T-helper 22 cell (primary cell): ENCODE data around the gene SLC35F4.

ENCODE experiments used
- DNase-seq: peaks from one replicate; pipeline ENCODE4 v3.0.0-alpha.2; 2020; ENCODE audit warnings: low read depth

Gene SLC35F4

DNA sequence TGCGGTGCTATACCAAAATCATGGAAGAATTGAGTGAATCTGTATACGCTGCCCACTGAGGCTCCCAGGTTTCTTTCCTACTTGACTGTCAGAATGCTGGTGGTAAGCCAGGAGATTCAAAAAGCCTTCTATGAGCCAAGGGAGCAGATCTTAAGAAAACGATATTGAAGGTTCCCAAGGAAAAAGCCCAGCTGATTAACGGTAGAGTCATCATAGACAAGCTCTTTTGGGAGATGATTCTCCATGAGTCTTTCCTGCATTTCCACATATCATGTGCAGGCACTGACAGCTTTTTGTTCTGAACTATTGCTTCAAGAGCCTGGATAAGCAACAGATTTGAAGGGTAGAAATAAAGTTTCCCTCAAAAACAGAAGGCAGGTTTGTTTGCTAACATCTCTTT lies 17.5 kb downstream of the SLC35F4 start:
- no peak for DNase-seq

GRCh38 chr14:57847706-57848105 lies 18.2 kb downstream of the SLC35F4 start:
- no peak for DNase-seq

- DNase-seq: no peak
Measured at GRCh38 chr14:57847096-57847495, 18.8 kb downstream of the SLC35F4 start.

DNA sequence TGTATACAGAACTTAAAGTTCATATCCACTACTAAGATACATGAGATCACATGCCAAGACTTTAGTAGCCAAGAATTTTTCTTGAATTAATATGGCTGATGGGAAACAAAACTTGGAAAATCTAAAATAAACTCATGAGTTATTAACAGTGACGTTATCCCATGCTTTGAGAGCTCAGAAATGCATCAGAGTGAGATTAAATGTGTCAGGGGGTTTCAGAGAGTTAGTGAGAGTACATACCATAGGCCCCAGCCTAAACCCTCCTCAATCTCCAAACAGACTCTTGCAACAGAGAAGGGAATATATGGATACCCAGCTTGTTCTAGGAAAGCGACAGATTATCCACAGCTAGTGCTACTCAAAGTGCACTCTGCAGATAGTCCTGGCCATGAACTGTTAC lies 19.3 kb downstream of the SLC35F4 start:
- no peak for DNase-seq

DNA sequence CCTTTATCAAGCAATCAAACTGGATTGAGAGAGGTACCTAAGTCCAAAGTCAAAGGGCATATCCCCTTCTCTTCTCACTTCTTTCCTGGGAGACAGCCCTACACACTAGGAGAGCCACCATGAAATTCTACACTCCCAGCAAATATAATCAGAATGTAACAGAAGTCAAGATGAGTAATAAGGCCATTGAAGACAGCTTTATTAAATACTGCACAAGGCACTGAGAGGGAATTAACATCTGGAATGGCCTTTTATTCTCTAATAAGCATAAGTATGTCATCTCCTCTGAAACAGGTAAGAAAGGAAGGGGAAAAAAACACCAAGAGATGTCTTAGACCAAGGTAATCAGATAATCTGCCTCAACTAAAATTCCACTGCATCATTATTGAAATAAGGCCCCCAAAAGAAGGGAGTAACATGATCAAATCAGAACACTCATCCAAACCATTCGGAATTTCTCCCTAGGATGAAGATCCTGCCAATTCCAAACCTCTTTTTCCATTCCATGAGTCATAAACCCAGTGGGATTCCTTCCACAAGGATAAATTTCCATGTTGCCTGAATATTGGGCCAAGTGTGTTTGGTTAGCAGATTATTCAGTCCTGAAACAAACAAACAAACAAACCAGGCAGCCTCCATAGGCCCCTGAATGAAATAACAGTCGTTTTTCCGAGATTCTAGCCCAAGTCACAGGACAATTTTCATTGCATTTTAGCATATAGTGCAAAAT lies 19.9 kb downstream of the SLC35F4 start:
- no peak for DNase-seq

GRCh38 chr14:57845316-57845715 lies 20.6 kb downstream of the SLC35F4 start:
- DNase-seq: no peak

- no peak for DNase-seq
Measured at GRCh38 chr14:57837267-57837666, 28.6 kb downstream of the SLC35F4 start.

GRCh38 chr14:57835766-57836165 lies 30.1 kb downstream of the SLC35F4 start:
- DNase-seq: no peak

DNA sequence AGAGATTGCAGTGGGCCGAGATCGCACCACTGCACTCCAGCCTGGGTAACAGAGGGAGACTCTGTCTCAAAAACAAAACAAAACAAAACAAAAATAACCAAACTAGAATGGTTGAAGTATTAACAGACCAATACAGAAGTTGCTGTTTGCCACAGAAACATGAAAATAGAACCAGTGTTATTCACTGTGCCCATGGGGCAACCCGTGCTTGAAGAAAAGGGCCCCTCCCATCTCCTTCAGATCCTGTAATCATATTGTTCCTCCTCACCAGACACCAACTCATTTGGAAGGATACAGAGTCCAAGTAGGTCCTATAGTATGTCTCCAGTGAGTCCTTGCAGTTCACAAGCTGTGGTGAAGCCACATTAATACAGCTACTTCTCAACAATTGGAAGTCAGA lies 30.9 kb downstream of the SLC35F4 start:
- DNase-seq: no peak

DNA sequence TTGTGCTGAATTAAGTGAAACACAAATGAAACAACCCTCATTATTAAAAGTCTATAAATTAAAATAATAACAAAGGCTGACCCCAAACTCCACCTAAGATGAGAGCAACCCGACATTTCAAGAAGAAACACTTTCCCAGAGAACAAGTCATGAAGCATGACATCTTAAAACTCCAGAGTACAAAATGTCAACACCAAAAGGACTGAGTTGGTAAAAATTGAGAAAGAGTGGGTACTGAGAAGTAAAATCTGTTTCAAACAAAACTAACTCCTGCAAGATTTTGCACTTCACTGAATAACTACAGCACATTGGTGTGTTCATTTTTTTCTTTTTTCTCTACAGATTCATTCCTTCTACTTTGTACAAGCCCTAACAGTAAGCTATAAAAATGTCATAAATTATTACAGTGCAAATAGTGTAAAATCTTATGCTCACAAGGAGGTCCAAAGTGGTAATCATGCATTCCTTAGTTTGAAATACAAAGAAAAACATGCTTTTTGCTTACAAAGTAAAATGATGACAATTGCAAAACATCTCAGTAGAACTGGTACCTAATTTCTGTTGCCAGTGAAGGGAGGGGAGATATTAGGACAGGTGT lies 31.8 kb downstream of the SLC35F4 start:
- no peak for DNase-seq

GRCh38 chr14:57833323-57833722 lies 32.6 kb downstream of the SLC35F4 start:
- no peak for DNase-seq

- no peak for DNase-seq
Measured at GRCh38 chr14:57831981-57832380, 33.9 kb downstream of the SLC35F4 start.

DNA sequence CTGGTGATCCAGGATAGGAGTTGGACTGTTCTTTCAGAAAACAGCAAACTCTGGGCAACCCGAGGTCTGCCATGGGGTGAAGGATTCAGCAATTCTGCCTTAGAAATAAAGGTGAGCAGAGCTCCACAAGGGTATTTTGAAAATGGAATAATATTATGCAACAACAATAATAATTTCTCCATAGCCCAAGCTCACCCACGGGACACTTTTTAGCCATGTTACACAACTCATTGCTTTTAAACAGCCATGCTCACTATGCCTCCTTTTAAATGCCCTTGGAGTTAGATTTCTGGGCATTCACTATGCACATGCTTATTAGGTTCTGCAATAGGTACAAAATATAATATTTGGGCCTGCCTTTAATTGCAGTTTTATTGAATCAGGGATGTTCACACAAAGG lies 37.2 kb downstream of the SLC35F4 start:
- DNase-seq: no peak

DNA sequence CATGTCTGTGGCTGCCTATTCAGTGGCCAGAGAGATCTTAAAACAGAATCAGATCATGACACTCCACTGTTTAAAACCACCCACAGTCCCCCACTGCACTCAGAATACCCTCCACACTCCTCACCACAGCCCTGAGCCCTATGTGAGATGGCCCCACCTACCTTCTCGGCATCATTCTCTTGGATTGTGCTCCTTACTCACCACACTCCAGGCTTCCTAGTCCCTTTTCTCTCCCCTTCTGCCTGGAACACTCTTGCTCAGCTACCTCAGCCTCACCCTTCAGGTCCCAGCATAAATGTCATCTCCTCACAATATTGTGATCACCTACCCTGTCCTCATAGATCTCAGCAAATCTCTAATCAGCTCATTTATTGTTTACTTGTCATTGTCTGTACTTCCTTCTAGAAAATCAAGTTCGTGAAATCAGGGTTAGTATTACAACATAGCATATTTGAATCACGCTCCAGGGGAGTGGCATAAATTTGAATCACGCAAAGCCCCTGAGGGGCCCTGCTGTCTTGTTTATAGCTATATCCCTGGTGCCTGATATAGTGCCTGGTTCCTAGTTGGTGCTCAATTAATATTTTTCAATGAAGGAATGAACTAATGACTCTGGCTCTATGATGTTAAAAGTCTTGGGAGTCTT lies 42.8 kb downstream of the SLC35F4 start:
- DNase-seq: no peak

GRCh38 chr14:57822081-57822480 lies 43.8 kb downstream of the SLC35F4 start:
- DNase-seq: no peak

DNA sequence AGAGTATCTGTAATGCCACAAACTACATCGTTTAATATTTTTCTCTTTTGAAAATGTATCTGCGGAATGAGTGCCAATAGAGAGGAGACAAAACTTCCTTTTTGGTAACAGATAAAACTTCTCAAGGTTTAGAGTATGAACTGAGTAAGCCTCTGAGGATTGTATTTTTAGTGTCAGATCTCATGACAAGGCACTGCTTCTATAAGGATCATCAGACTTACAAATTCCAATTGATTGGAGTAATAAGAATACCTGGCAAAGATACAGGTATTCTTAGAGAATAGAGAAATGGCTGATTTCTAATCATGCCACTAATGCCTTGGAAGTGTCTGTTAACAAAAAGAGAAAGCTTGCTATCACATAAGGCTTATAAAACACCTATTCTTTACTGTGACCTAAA lies 45.3 kb downstream of the SLC35F4 start:
- no peak for DNase-seq

- DNase-seq: no peak
Measured at GRCh38 chr14:57818511-57818910, 47.4 kb downstream of the SLC35F4 start.

DNA sequence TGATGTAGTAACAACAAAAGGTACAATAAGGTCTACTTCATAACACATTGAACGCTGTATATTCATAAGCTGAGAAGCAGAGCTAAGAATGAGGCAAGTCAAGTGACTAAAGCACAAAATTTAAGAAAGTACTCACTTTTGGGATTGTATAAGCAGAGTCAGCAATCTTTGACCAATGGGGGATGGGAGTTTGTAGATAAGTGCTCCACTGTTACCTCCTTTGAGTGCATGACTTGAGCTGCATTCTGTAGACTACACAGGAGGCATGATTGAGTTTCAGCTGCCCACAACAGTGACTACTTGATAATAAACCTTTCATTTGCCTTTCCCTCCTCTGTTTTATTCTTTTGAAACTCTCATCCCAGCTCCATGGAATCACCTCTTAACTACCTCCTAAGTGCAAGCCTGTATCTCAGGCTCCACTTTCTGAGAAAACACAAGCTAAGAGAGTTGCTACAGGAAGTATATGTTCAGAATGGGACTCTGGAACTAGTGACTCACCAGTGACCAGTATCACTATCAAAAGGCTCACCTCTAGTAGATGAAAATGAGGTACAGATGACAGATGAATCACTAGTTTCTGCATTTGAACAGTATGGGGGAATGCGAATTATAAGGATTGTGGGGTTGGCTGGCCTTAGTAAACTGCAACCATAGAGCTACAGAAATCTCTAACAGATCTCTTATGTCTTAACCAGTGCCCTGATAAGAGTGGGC lies 49.2 kb downstream of the SLC35F4 start:
- DNase-seq: no peak

GRCh38 chr14:57814726-57815125 lies 51.2 kb downstream of the SLC35F4 start:
- no peak for DNase-seq

DNA sequence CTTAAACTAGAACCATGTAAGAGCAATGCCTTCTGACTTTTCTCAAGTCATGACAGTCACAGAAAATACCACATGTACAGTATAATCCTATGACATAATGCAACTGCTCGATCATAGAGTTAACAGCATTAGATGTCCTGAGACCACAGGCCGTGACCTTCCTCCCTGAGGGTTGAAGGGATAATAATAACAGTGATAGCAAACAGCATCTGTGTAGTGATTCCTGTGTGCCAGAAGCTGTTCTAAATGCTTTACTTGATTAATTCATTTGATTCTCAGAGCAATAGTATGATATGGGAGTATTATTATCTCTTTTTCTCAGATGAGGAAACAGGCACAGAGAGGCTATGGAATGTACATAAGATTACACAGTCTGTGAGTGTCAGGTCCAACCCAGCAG lies 53.2 kb downstream of the SLC35F4 start:
- DNase-seq: no peak

GRCh38 chr14:57811998-57812546 lies 53.8 kb downstream of the SLC35F4 start:
- no peak for DNase-seq

DNA sequence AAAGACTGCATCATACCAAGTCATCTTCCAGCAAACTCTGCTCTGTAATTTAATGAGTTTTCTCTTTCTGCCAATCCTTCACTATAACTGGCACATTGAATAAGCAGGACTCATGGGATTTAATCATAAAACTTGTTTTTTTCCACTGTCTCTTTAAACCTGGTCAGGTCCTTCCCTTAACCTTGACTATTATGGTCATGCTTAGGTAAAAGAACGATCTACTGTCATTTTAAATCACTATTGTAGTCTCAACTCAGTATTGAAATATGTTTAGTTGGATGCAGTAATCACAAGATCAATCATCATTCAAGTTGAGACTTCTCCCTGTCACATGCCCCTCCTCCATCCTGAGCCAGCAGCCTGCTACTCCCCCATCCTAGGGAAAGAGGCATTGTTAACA lies 56.1 kb downstream of the SLC35F4 start:
- DNase-seq: no peak

- no peak for DNase-seq
Measured at GRCh38 chr14:57797160-57797559, 68.7 kb downstream of the SLC35F4 start.
